HCT116 (cell line): ENCODE results near the gene DHRS7. TPM values are rescaled to one million over a fixed set of nuclear protein-coding genes. Genes with fewer than 3 reads are reported as not detected.

ENCODE experiments used
- ATAC-seq: fragments of 200-7000 bp; cut with Tn5 transposase; 2 replicates; pipeline ENCODE4 v1.9.1; 2020; ENCODE audit warnings: mild to moderate bottlenecking, moderate library complexity
- BruUV-seq: library from RNA; stranded (reverse); fragments of 400-500 nt; replicated peaks from 2 replicates; lab custom pipeline; 2021; lab: Mats Ljungman, UMichigan
- CTCF ChIA-PET: fragments of 300-600 bp; sonication (Branson Sonifier 250); formaldehyde crosslinking; loops from one replicate; lab custom pipeline; 2021; ENCODE audit warnings: antibody characterized with exemption; lab: Charles Lee
- POLR2A ChIA-PET: fragments of 300-600, 350-600 bp; sonication (Branson Sonifier 250); formaldehyde crosslinking; loops from one replicate; lab custom pipeline; 2021; ENCODE audit warnings: antibody characterized with exemption; lab: Charles Lee
- RAD21 ChIA-PET, 2 experiments: fragments of 300-600 bp; sonication (Branson Sonifier 250); formaldehyde crosslinking; loops; one replicate each; lab custom pipeline; 2023; ENCODE audit warnings: low total read pairs in 2 of 2; ENCODE audit not compliant: uncharacterized antibody in 2 of 2, unreplicated experiment in 2 of 2, low non-redundant PET in 1 of 2; lab: Charles Lee
- DNase-seq: peaks from one replicate; pipeline ENCODE4 v3.0.0-alpha.2; 2010; ENCODE audit warnings: low read depth, low spot score
- H2AFZ ChIP-seq: fragments of 200-600 bp; shearing (Covaris generic), sonication (generic); 2 replicates; pipeline ENCODE4 v1.6.1; 2017; ENCODE audit warnings: low read depth, mixed run types, mixed read lengths, antibody characterized with exemption, low read length; ENCODE audit not compliant: poor library complexity, severe bottlenecking
- H3K27ac ChIP-seq: 2 replicates; pipeline ENCODE4 v1.5.1; 2012; ENCODE audit warnings: low read depth, low read length
- H3K27me3 ChIP-seq: fragments of 200-600 bp; sonication (generic); 2 replicates; pipeline ENCODE4 v1.6.1; 2016; ENCODE audit warnings: mixed run types, low read length, mixed read lengths; ENCODE audit not compliant: insufficient read depth
- H3K36me3 ChIP-seq, 2 experiments: fragments of 200-500 bp in 1 of 2; fragments of 200-600 bp in 1 of 2; sonication (Bioruptor generic) in 1 of 2; sonication (generic) in 1 of 2; 2 replicates each; pipeline versions ENCODE4 v1.5.1 to v1.6.1; 2014 to 2016; ENCODE audit warnings: low read length in 2 of 2, inconsistent platforms in 1 of 2, mixed read lengths in 1 of 2, mixed run types in 1 of 2; ENCODE audit not compliant: insufficient read depth in 2 of 2, control insufficient read depth in 1 of 2
- H3K4me1 ChIP-seq, 2 experiments: fragments of 200-600 bp in 1 of 2; sonication (generic) in 1 of 2; 2 replicates each; pipeline versions ENCODE4 v1.5.1 to v1.6.1; 2012 to 2017; ENCODE audit warnings: low read length in 2 of 2, inconsistent platforms in 1 of 2, mild to moderate bottlenecking in 1 of 2, mixed read lengths in 1 of 2, mixed run types in 1 of 2, moderate library complexity in 1 of 2; ENCODE audit not compliant: insufficient read depth in 2 of 2, control insufficient read depth in 1 of 2
- H3K4me2 ChIP-seq: fragments of 200-600 bp; sonication (generic); 2 replicates; pipeline ENCODE4 v1.6.1; 2017; ENCODE audit warnings: mixed run types, low read length, mixed read lengths
- H3K4me3 ChIP-seq, 2 experiments: fragments of 200-600 bp in 1 of 2; sonication (generic) in 1 of 2; replicated peaks in 1 of 2; 2 replicates each; pipeline ENCODE4 v1.5.1; 2011 to 2016; ENCODE audit warnings: low read length in 2 of 2, control low read depth in 1 of 2, low read depth in 1 of 2, mild to moderate bottlenecking in 1 of 2, mixed read lengths in 1 of 2, mixed run types in 1 of 2
- H3K79me2 ChIP-seq: fragments of 200-600 bp; sonication (generic); 2 replicates; pipeline ENCODE4 v1.6.1; 2017; ENCODE audit warnings: mild to moderate bottlenecking, mixed run types, low read length, moderate library complexity, mixed read lengths; ENCODE audit not compliant: insufficient read depth
- H3K9ac ChIP-seq: fragments of 200-600 bp; sonication (generic); 2 replicates; pipeline ENCODE4 v1.6.1; 2016; ENCODE audit warnings: low read length, mixed read lengths
- H3K9me2 ChIP-seq: fragments of 200-600 bp; sonication (generic), shearing (Covaris generic); 2 replicates; pipeline ENCODE4 v1.6.1; 2017; ENCODE audit warnings: mixed run types, mild to moderate bottlenecking, moderate library complexity; ENCODE audit not compliant: insufficient read depth
- H3K9me3 ChIP-seq, 2 experiments: fragments of 200-500 bp in 1 of 2; fragments of 200-600 bp in 1 of 2; sonication (Bioruptor generic) in 1 of 2; sonication (generic) in 1 of 2; 2 replicates each; pipeline ENCODE4 v1.6.1; 2014 to 2017; ENCODE audit warnings: low read length in 2 of 2, mixed read lengths in 2 of 2, inconsistent platforms in 1 of 2, low read depth in 1 of 2, mild to moderate bottlenecking in 1 of 2, mixed run types in 1 of 2, moderate library complexity in 1 of 2; ENCODE audit not compliant: control insufficient read depth in 1 of 2, insufficient read depth in 1 of 2
- H4K20me1 ChIP-seq: fragments of 200-600 bp; sonication (generic), shearing (Covaris generic); 2 replicates; pipeline ENCODE4 v1.6.1; 2017; ENCODE audit warnings: mixed run types, mild to moderate bottlenecking, moderate library complexity; ENCODE audit not compliant: insufficient read depth
- CEBPB ChIP-seq: IDR thresholded peaks from 2 replicates; pipeline ENCODE4 v1.6.1; 2012; ENCODE audit warnings: low read depth
- EGR1 ChIP-seq: IDR thresholded peaks from 2 replicates; pipeline ENCODE4 v1.6.1; 2012; ENCODE audit warnings: low read depth
- ELF1 ChIP-seq: IDR thresholded peaks from 2 replicates; pipeline ENCODE4 v1.6.1; 2012; ENCODE audit warnings: low read depth, borderline replicate concordance
- EZH2 ChIP-seq: fragments of 200-600 bp; sonication (generic); IDR thresholded peaks from 2 replicates; pipeline ENCODE4 v1.6.1; 2017; ENCODE audit warnings: antibody characterized with exemption, mixed run types
- EZH2phosphoT487 ChIP-seq: fragments of 200-600 bp; IDR thresholded peaks from 2 replicates; pipeline ENCODE4 v1.6.1; 2018; ENCODE audit warnings: antibody characterized with exemption, borderline replicate concordance
- JUND ChIP-seq: IDR thresholded peaks from 2 replicates; pipeline ENCODE4 v1.6.1; 2012
- POLR2A ChIP-seq: IDR thresholded peaks from 2 replicates; pipeline ENCODE4 v1.7.0; 2011; ENCODE audit warnings: borderline replicate concordance; ENCODE audit not compliant: insufficient read depth, insufficient read length; ENCODE audit errors: extremely low read depth
- POLR2AphosphoS5 ChIP-seq: IDR thresholded peaks from 2 replicates; pipeline ENCODE4 v1.6.1; 2011; ENCODE audit warnings: mild to moderate bottlenecking, low read depth, low read length, moderate library complexity
- RAD21 ChIP-seq: IDR thresholded peaks from 2 replicates; pipeline ENCODE4 v1.6.1; 2012; ENCODE audit warnings: low read depth, mild to moderate bottlenecking
- SIN3A ChIP-seq: IDR thresholded peaks from 2 replicates; pipeline ENCODE4 v1.6.1; 2012; ENCODE audit warnings: low read depth
- SP1 ChIP-seq: IDR thresholded peaks from 2 replicates; pipeline ENCODE4 v1.6.1; 2012; ENCODE audit warnings: low read depth
- TCF7L2 ChIP-seq: IDR thresholded peaks from 2 replicates; pipeline ENCODE4 v1.7.0; 2011; ENCODE audit warnings: borderline replicate concordance, inconsistent platforms; ENCODE audit not compliant: insufficient read depth, insufficient read length; ENCODE audit errors: extremely low read depth
- YY1 ChIP-seq: IDR thresholded peaks from 2 replicates; pipeline ENCODE4 v1.6.1; 2011; ENCODE audit warnings: low read length, low read depth, moderate library complexity, mild to moderate bottlenecking; ENCODE audit not compliant: insufficient replicate concordance; ENCODE audit errors: extremely low read depth
- ZFX ChIP-seq: fragments of 450-650 bp; IDR thresholded peaks from 2 replicates; pipeline ENCODE4 v1.6.1; 2017
- ZNF274 ChIP-seq: fragments of 200-500 bp; sonication (Bioruptor generic); IDR thresholded peaks from 2 replicates; pipeline ENCODE4 v1.6.1; 2014; ENCODE audit warnings: mild to moderate bottlenecking, low read depth, low read length, inconsistent platforms
- intact Hi-C: fragments of 100-400 bp; cut with micrococcal nuclease; formaldehyde crosslinking; loops from 2 replicates; pipeline ENCODE4 v1.10.0; 2022
- total RNA-seq: library from RNA; stranded (reverse); gene quantifications from one replicate; pipeline ENCODE4 v1.2.1, GENCODE V29; 2021; ENCODE audit not compliant: unreplicated experiment
- TF ChIP-seq, protein P1 (sequence below): IDR thresholded peaks from 2 replicates; pipeline ENCODE4 v1.6.1; 2012
- TF ChIP-seq, protein P2 (sequence below), 3 experiments: fragments of 200-600 bp in 1 of 3; sonication (generic) in 1 of 3; IDR thresholded peaks in 2 of 3; conservative IDR thresholded peaks in 1 of 3; 2 replicates each; pipeline ENCODE4 v1.5.1; 2012 to 2017; ENCODE audit warnings: low read depth in 2 of 3, low read length in 2 of 3, antibody characterized with exemption in 1 of 3, borderline replicate concordance in 1 of 3, control low read depth in 1 of 3, mild to moderate bottlenecking in 1 of 3, mixed read lengths in 1 of 3, mixed run types in 1 of 3, moderate library complexity in 1 of 3; ENCODE audit not compliant: insufficient read depth in 1 of 3
- TF ChIP-seq, protein P3 (sequence below): IDR thresholded peaks from 2 replicates; pipeline ENCODE4 v1.6.1; 2011; ENCODE audit warnings: mild to moderate bottlenecking, low read length, moderate library complexity; ENCODE audit not compliant: insufficient replicate concordance; ENCODE audit errors: extremely low read depth

DHRS7 gene
- total RNA-seq, 1 experiment from 2014 or later, result 43.8 TPM

DNA sequence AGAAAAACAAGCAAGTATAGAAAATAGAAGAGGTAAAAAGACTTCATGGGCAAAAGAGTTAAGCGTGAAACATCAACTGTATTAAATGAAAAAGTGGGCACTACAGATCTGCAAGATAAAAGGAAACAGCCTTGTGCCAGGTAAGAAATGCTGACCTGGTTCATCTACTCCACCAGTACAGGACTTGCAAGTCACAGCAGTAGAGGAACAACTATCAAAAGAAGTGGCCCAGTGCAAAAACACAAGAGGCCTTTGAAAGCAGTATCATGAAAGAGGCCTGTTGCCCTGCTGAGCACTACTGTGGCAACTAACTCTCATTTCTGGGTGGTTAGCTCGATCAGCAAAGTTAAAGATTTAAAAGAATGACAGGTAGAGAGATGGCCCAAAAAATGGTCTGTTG, 10.5 kb downstream of the DHRS7 start:
- TF ChIP-seq CEBPB (no peak), YY1 (no peak), RAD21 (no peak), EGR1 (no peak), ZFX (no peak), EZH2phosphoT487 (no peak), ZNF274 (no peak), POLR2A (no peak), JUND (no peak), EZH2 (no peak), SIN3A (no peak), ELF1 (no peak), TCF7L2 (no peak), SP1 (no peak), POLR2AphosphoS5 (no peak)
- TF ChIP-seq, protein P1, sequence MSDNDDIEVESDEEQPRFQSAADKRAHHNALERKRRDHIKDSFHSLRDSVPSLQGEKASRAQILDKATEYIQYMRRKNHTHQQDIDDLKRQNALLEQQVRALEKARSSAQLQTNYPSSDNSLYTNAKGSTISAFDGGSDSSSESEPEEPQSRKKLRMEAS, result no peak
- TF ChIP-seq, protein P2, sequence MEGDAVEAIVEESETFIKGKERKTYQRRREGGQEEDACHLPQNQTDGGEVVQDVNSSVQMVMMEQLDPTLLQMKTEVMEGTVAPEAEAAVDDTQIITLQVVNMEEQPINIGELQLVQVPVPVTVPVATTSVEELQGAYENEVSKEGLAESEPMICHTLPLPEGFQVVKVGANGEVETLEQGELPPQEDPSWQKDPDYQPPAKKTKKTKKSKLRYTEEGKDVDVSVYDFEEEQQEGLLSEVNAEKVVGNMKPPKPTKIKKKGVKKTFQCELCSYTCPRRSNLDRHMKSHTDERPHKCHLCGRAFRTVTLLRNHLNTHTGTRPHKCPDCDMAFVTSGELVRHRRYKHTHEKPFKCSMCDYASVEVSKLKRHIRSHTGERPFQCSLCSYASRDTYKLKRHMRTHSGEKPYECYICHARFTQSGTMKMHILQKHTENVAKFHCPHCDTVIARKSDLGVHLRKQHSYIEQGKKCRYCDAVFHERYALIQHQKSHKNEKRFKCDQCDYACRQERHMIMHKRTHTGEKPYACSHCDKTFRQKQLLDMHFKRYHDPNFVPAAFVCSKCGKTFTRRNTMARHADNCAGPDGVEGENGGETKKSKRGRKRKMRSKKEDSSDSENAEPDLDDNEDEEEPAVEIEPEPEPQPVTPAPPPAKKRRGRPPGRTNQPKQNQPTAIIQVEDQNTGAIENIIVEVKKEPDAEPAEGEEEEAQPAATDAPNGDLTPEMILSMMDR (IDR thresholded peaks at IDR 0.05 in 2 of 3, conservative IDR thresholded peaks at IDR 0.05 in 1 of 3; ENCODE audit: borderline replicate concordance in 1 of 3, insufficient read depth in 1 of 3, low read depth in 2 of 3, low read length in 2 of 3), result no peak
- TF ChIP-seq, protein P3, sequence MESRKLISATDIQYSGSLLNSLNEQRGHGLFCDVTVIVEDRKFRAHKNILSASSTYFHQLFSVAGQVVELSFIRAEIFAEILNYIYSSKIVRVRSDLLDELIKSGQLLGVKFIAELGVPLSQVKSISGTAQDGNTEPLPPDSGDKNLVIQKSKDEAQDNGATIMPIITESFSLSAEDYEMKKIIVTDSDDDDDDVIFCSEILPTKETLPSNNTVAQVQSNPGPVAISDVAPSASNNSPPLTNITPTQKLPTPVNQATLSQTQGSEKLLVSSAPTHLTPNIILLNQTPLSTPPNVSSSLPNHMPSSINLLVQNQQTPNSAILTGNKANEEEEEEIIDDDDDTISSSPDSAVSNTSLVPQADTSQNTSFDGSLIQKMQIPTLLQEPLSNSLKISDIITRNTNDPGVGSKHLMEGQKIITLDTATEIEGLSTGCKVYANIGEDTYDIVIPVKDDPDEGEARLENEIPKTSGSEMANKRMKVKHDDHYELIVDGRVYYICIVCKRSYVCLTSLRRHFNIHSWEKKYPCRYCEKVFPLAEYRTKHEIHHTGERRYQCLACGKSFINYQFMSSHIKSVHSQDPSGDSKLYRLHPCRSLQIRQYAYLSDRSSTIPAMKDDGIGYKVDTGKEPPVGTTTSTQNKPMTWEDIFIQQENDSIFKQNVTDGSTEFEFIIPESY, result no peak
- ChIA-PET POLR2A (no interaction called here), RAD21 (no interaction called here), CTCF (no interaction called here)
- no peaks in the 10 kb centered on the region for H3K27me3 ChIP-seq
- H3K9me2 ChIP-seq, result no peaks in the 10 kb centered on the region
- H3K9ac ChIP-seq, result no peak overlapping the region
- 0 out of 2 replicates have a peak, but pooled peaks cover 4% of the 10 kb centered on the region for H3K79me2 ChIP-seq
- no peak overlapping the region for H2AFZ ChIP-seq
- no peak overlapping the region for H3K27ac ChIP-seq
- BruUV-seq, result no TSS peak
- no peaks in the 10 kb centered on the region for H3K4me1 ChIP-seq
- no peaks in the 10 kb centered on the region for H3K9me3 ChIP-seq
- no peaks in the 10 kb centered on the region for H4K20me1 ChIP-seq
- no peak for DNase-seq
- H3K4me2 ChIP-seq, result no peak overlapping the region
- intact Hi-C loops, result no loop called here
- H3K36me3 ChIP-seq, result peaks cover 0 to 5% of the 10 kb centered on the region in 2 experiments; a peak in 2 of 4 replicates
- H3K4me3 ChIP-seq, result no peak overlapping the region
- no peak for ATAC-seq
